H1 (cell line): ENCODE data around the gene LRRC4C. TPM values are rescaled to one million over a fixed set of nuclear protein-coding genes. Genes with fewer than 3 reads are reported as not detected.

Source experiments
- CBX5 ChIP-seq: fragments of 300-800, 300-1000 bp; sonication (generic); IDR thresholded peaks from 2 replicates; pipeline ENCODE4 v1.7.1; 2016; ENCODE audit warnings: antibody characterized with exemption, low read length, low read depth
- GTF2F1 ChIP-seq: IDR thresholded peaks from 2 replicates; pipeline ENCODE4 v1.6.1; 2012; ENCODE audit warnings: low read depth, low read length, improper control_type of control experiment, borderline replicate concordance
- TBP ChIP-seq: IDR thresholded peaks from 2 replicates; pipeline ENCODE4 v1.6.1; 2011; ENCODE audit warnings: low read depth, low read length, improper control_type of control experiment
- polyA plus RNA-seq, 7 experiments: library from polyadenylated mRNA; depleted of rRNA in 3 of 7; stranded (reverse) in 5 of 7; unstranded in 2 of 7; fragments of >200 nt in 5 of 7; fragments of 200-250 nt in 2 of 7; gene quantifications; 1 replicate in 5 of 7; 2 replicates in 1 of 7; 4 replicates in 1 of 7; pipeline versions ENCODE4 v1.2.1 to v1.2.3, GENCODE V29; 2011 to 2013; ENCODE audit warnings: missing spikeins in 2 of 7, mixed read lengths in 2 of 7
- total RNA-seq: library from RNA; stranded (reverse); fragmentation: NEBNext Ultra II Directional; extraction: Animal tissue kit (Norgen Biotek cat#: 25700); gene quantifications from 2 replicates; pipeline ENCODE4 v1.2.1, GENCODE V29; 2021
- TF ChIP-seq, protein P1 (sequence below): IDR thresholded peaks from 2 replicates; pipeline ENCODE4 v1.6.1; 2011; ENCODE audit warnings: low read depth, mild to moderate bottlenecking, low read length; ENCODE audit not compliant: insufficient read depth

The LRRC4C gene
- total and polyA plus RNA-seq, 2 of the 8 experiments (the other 6 are each of a cell fraction or from before 2014, with no cell fraction given), result 0.23 to 2.2 TPM

DNA sequence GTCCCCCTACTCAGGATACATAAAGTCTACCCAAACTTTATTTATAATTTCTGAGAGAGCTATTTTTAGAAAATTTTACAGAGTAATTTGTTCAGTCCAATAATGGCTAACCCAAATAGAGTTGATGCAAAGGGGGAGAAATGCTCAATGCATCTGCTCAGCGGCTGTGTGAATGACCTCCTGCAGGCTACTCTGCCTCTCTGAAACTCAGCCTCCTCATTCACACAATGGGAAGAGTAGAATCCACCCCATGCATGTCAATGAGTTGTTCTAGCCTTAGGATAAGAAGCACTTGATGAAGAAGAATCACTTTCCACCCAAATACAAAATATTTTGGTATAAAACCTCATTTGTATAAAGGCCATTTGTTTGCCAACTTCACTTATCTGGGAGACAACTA lies 1204.0 kb downstream of the LRRC4C start (continued):
- TF ChIP-seq GTF2F1 (no peak), CBX5 (no peak), TBP (no peak)
- TF ChIP-seq, protein P1, sequence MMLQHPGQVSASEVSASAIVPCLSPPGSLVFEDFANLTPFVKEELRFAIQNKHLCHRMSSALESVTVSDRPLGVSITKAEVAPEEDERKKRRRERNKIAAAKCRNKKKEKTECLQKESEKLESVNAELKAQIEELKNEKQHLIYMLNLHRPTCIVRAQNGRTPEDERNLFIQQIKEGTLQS, result no peak
